Kidney epithelial cell (primary cell): ENCODE results near the gene MEF2C. TPM values are rescaled to one million over a fixed set of nuclear protein-coding genes. Genes with fewer than 3 reads are reported as not detected.
A peak's percentile ranks its signal among the peaks of the same experiment; 100 is the strongest.

Source experiments
- DNase-seq: peaks from one replicate; pipeline ENCODE4 v3.0.0-alpha.2; 2010; ENCODE audit warnings: low read depth
- H3K27me3 ChIP-seq: 2 replicates; pipeline ENCODE4 v1.6.0; 2011; ENCODE audit warnings: low read length; ENCODE audit not compliant: control insufficient read depth, insufficient read depth
- H3K36me3 ChIP-seq: 2 replicates; pipeline ENCODE4 v1.5.1; 2011; ENCODE audit warnings: low read length; ENCODE audit not compliant: control insufficient read depth, insufficient read depth
- H3K4me3 ChIP-seq: 2 replicates; pipeline ENCODE4 v1.5.1; 2011; ENCODE audit warnings: low read depth, mild to moderate bottlenecking, control low read depth, low read length
- total RNA-seq: library from RNA; depleted of rRNA; stranded (reverse); fragments of >200 nt; gene quantifications from 2 replicates; pipeline ENCODE4 v1.2.3, GENCODE V29; 2015
- TF ChIP-seq, protein P1 (sequence below): IDR thresholded peaks from 2 replicates; pipeline ENCODE4 v1.5.1; 2011; ENCODE audit warnings: mild to moderate bottlenecking, moderate library complexity, low read length, control low read depth, inconsistent platforms; ENCODE audit not compliant: insufficient read depth, poor library complexity, severe bottlenecking

Gene MEF2C
- 1.9 and 4.8 TPM in 2 replicates for total RNA-seq

DNA sequence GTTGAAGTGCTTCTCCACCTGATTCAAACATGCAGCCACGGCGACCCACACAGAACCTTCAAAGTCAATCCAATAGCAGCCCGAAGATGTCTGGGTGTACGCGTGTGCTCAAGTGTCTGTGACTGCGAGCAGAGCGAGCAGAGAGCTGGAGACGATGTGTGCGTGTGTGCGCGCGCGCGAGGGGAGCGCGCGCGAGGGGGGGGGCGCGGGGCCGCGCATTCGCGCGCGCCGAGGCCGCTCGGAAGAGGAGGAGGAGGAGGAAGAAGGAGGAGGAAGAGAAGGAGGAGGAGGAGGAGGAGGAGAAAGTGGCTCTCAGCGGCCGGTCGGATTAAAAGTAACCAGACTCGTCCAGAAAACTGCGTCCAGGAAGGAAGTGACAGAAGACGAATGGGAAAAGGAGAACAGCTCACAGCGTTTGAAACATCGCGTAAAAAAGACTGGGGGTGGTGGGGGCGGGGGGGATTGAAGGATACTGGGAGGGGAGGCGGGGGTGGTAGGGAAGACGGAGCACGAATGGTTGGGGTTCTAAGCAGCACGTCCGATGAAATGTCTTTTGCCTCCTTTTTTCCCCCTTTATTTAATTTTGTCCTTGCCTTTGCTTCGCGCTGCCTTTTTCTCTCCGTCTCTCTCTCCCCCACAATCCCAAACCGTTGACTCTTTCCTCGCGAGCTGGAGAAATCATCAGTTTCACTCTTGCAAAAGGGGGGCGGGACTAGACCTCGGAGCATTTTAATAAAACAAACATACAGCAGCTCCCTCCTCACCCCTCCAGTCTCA is at the start of gene MEF2C:
Gene MEF2C, minus strand, starts transcription at position 126 of the 777 bp plus-strand sequence. CDS start 59,396 bp downstream, outside the sequence.
- DNase-seq, result no peak
- Histone ChIP-seq H3K4me3 (peak within 1 kb of the TSS; percentile 81), H3K36me3 (no peaks in the 10 kb centered on the region), H3K27me3 (no peaks in the 10 kb centered on the region)
- TF ChIP-seq, protein P1, sequence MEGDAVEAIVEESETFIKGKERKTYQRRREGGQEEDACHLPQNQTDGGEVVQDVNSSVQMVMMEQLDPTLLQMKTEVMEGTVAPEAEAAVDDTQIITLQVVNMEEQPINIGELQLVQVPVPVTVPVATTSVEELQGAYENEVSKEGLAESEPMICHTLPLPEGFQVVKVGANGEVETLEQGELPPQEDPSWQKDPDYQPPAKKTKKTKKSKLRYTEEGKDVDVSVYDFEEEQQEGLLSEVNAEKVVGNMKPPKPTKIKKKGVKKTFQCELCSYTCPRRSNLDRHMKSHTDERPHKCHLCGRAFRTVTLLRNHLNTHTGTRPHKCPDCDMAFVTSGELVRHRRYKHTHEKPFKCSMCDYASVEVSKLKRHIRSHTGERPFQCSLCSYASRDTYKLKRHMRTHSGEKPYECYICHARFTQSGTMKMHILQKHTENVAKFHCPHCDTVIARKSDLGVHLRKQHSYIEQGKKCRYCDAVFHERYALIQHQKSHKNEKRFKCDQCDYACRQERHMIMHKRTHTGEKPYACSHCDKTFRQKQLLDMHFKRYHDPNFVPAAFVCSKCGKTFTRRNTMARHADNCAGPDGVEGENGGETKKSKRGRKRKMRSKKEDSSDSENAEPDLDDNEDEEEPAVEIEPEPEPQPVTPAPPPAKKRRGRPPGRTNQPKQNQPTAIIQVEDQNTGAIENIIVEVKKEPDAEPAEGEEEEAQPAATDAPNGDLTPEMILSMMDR, result no peak

- H3K27me3 ChIP-seq, result no peaks in the 10 kb centered on the region
Observed at GRCh38 chr5:88932541-88932940, 49.6 kb upstream of the MEF2C start.

GRCh38 chr5:88930335-88930734 is 47.4 kb upstream of the MEF2C start:
- no peaks in the 10 kb centered on the region for H3K36me3 ChIP-seq
- DNase-seq, result no peak
- H3K4me3 ChIP-seq, result no peak overlapping the region
- TF ChIP-seq, protein P1, result no peak
- H3K27me3 ChIP-seq, result no peaks in the 10 kb centered on the region

More at GRCh38 chr5:88932541-88932940, 49.6 kb upstream of the MEF2C start:
- DNase-seq, result no peak
- TF ChIP-seq, protein P1, result no peak
- Histone ChIP-seq H3K4me3 (no peak overlapping the region), H3K36me3 (no peaks in the 10 kb centered on the region)

GRCh38 chr5:88929385-88929784 is 46.4 kb upstream of the MEF2C start:
- TF ChIP-seq, protein P1, result no peak
- no peaks in the 10 kb centered on the region for H3K36me3 ChIP-seq
- no peak overlapping the region for H3K4me3 ChIP-seq
- no peaks in the 10 kb centered on the region for H3K27me3 ChIP-seq
- DNase-seq, result no peak

- no peak overlapping the region for H3K4me3 ChIP-seq
- H3K36me3 ChIP-seq, result no peaks in the 10 kb centered on the region
- no peak for DNase-seq
- TF ChIP-seq, protein P1, result no peak
- no peaks in the 10 kb centered on the region for H3K27me3 ChIP-seq
Observed at GRCh38 chr5:88926774-88927173, 43.8 kb upstream of the MEF2C start.
